GM13976 (cell line): ENCODE measurements around the gene BRF1.
"Not testable (repeated sequence)": the region's sequence is repeated elsewhere in the genome, so short reads cannot be mapped to it uniquely, and the experiment has no call there.

ENCODE experiments used
- DNase-seq: peaks from one replicate; pipeline ENCODE4 v3.0.0; 2012; ENCODE audit warnings: low spot score
- in situ Hi-C: fragments of 300-500 bp; cut with MboI; formaldehyde crosslinking; loops from one replicate; pipeline ENCODE4 v1.12.0; 2022; ENCODE audit warnings: low sequenced_read_pairs, mixed read lengths, inconsistent platforms; ENCODE audit not compliant: unreplicated experiment
- TF ChIP-seq, protein P1 (sequence below): IDR thresholded peaks from 2 replicates; pipeline ENCODE4 v1.5.1; 2012; ENCODE audit warnings: borderline replicate concordance, mild to moderate bottlenecking; ENCODE audit not compliant: insufficient read depth; ENCODE audit errors: extremely low read depth, missing control alignments, control extremely low read depth

The BRF1 gene

DNA sequence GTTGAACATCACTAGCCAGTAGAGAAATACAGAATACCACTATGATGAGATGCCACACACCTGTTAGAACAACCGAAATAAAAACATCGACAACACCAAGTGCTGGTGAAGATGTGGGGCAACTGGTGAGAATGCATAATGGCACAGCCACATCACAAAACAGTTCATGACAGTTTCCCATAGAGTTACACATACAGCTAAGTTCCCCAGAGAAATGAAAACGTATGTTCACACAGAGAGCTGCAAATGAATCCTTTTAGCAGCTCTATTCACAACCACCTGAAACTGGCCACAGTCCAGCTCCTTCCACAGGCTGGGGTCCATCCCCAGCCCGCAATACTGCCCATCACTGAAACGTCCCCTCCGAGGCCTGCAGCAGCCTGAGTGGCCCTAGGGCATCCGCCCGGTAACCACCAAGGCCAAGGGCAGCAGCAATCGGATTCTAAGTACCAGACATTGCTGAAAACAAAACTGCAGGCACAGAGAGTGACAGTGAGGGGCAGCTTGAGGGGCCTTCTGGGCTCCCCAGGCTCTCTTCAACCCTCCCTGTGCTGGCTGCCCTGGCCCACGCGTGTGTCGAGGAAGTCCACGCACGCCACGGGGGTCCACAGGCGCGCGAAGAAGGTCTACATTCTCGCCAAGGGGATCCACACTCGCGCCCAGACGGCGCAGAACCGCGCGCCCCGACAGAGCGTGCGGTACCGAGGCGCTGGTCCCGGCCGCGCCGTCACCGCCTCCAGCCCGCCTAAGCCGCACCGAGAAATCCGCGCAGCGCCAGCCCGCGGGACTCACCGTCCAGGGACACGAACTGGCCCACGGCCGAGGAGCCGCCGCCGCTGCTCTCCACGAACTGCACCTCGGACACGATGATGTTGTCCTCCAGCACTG is 903 bp downstream of the BRF1 start:
- DNase-seq = peak; percentile 34
- in situ Hi-C loops = no loop called here

GRCh38 chr14:105297311-105297710 is 3.5 kb downstream of the BRF1 start:
- DNase-seq, in situ Hi-C loops: not testable (repeated sequence)

More for the DNA sequence above, 903 bp downstream of the BRF1 start:
- TF ChIP-seq, protein P1, sequence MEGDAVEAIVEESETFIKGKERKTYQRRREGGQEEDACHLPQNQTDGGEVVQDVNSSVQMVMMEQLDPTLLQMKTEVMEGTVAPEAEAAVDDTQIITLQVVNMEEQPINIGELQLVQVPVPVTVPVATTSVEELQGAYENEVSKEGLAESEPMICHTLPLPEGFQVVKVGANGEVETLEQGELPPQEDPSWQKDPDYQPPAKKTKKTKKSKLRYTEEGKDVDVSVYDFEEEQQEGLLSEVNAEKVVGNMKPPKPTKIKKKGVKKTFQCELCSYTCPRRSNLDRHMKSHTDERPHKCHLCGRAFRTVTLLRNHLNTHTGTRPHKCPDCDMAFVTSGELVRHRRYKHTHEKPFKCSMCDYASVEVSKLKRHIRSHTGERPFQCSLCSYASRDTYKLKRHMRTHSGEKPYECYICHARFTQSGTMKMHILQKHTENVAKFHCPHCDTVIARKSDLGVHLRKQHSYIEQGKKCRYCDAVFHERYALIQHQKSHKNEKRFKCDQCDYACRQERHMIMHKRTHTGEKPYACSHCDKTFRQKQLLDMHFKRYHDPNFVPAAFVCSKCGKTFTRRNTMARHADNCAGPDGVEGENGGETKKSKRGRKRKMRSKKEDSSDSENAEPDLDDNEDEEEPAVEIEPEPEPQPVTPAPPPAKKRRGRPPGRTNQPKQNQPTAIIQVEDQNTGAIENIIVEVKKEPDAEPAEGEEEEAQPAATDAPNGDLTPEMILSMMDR = no peak

DNA sequence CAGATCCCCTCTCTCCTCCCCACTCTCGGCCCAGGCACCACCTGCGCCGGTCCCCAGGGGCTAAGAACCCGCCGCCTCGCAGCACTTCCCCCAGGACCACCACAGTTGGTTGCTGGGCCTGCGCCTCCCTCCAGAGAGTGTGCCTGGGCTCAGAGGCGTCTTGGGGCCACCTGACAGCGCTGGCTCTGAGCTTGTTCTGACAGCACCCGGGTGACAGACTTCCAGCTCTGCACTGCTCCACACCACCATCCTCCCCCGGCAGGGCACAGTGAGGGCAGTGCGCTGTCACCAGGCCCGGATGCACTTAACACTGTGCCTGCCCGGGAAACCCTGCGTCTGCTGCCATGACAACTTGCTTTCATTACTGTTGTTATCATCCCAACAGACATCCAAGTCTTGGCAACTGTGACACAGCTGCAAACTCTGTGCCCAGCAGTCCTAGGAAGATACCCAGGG is 6.6 kb downstream of the BRF1 start:
- in situ Hi-C loops = no loop called here
- TF ChIP-seq, protein P1 = no peak
- no peak for DNase-seq

- in situ Hi-C loops = no loop called here
- no peak for DNase-seq
- TF ChIP-seq, protein P1 = no peak
These were observed 7.7 kb downstream of the BRF1 start for GRCh38 chr14:105292826-105293711.

- TF ChIP-seq, protein P1 = no peak
- in situ Hi-C loops = no loop called here
- DNase-seq = no peak
These were observed 10.0 kb downstream of the BRF1 start for GRCh38 chr14:105290621-105291346.

GRCh38 chr14:105288936-105289335 is 11.9 kb downstream of the BRF1 start:
- in situ Hi-C loops, DNase-seq: not testable (repeated sequence)
